HPDE6-E6E7 (cell line): ENCODE results near the gene SLIT1.

ENCODE experiments used
- DNase-seq: peaks from one replicate; pipeline ENCODE4 v3.0.0; 2011; ENCODE audit warnings: missing footprints; ENCODE audit errors: extremely low spot score

The SLIT1 gene

DNA sequence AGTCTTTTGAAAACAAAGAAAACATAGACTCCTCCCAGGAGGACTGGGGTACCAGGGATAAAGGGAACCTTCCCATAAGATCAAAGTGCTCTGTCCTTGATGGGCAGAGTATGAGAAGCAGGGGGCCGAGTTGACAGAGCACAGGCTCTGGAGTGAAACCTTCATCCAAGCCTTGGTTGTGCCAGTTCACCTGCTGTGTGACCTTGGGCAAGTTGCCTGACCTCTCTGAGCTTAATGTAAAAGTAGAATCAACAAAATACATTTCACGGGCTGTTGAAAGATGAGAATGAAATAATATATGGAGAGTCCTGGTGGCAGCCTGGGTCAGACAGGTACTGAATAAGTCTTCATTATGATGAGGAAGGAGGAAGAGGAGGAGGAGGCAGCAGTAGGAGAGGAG is 69.9 kb downstream of the SLIT1 start:
- no peak for DNase-seq

DNA sequence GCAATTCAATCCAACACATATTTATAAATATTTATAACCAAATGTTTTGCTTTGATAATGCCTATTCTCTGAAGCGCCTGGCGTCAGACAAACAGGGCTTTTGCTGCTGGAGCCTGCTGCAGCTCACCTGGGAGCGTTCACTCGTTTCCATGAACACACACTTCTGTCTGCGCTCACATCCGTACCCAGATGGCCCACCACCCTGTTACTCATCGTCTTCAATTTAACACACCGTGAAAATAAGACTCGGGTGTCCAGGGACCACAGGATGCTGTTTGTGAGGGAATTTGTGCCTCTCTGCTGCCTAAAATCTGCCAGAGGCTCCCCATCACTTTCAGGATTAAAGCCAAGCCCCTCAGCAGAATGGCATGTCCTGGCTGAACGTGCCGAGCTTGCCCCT is 74.1 kb downstream of the SLIT1 start:
- DNase-seq = no peak

DNA sequence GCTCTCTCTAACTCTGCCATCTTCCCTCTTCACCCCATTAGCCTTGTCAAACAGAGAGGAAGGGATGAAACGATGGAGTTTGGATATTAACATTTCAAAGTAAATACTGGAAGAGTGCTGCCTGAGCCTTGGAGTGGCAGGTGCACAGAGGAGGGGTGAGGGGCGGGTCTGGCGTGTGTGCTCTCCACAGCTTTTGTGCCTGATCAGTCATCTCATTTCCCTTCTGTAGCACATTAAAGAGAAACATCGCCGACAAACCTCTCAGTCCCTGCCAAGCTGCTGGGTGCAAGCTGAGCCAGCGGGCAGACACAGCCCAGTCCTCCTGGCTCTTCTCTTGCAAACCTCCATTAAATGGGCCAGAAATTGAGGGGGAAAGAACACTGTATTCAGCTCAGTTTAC is 76.2 kb downstream of the SLIT1 start:
- DNase-seq = no peak

- no peak for DNase-seq
Observed at GRCh38 chr10:97107551-97107950, 78.2 kb downstream of the SLIT1 start.

- DNase-seq = no peak
Observed at GRCh38 chr10:97106207-97106606, 79.6 kb downstream of the SLIT1 start.

DNA sequence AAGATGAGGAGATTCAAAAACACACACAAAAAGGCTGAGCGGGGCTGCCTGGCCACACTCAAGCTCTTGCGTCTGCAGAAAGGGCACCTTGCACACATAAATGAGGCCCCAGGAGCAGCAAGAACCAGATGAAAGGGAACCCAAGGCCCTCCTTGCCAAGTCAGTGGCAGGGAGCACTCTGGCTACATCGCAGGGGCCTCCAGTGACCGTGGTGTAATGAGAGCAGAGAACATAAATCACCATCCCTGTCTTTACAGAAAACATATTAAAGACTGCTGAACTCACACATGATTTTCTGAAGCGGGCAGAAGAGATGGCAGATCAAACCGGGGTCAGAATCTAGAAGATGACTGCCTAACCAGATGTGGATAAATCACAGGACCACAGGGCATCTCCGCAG is 80.5 kb downstream of the SLIT1 start:
- no peak for DNase-seq

DNA sequence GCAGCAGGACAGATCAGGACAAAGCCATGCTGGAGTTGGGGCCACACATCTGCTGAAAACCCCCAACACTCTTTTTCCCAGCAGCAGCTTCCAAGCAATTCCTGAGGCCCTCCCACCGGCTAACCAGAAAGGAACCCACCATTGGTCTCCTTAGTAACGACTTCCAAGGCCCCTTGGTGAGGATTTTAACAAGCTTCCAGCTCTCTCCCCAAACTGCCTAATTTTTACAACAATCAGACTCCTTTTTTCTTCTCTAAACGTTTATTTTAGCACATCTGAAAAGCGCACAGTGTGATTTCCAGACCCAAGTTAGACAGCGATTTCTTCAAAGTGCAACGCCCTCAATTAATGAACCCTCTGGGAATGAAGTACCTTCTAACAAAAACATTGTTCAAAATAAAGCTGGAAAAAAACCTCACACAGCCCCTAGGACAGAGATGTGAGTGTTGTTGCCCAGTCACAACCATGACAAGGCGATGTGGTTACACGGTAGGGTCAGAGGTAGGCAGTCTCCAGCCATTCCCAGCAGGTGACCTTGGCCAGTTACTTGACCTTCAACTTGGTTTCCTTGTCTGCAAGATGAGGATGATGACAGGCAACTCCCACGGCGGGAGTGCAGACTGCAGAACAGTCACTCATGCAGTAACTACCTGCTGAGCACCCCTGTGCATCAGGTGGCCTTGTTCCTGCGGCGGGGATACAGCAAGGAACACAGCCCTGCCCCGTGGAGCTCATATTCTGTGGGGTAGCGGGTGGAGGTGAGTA is 82.3 kb downstream of the SLIT1 start:
- DNase-seq = no peak

DNA sequence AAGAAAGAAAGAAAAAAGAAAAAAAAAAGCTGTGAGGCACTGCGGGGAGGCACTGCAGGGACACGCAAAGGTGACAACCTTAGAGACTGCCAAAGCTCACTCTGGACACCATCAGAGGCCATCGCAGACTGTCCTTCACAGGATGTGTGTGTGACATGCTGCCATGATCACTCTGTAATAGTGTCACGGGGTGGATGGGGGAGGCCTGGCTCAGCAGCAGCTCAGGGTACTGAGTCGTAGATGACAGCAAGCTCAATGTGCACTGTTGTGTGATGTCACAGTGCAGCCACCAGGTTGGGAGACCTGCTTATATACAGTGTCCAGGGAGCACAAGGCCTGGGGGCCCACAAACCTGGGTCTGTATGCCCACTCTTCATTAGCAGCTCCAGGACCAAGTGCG is 83.3 kb downstream of the SLIT1 start:
- no peak for DNase-seq

- DNase-seq = no peak
Observed at GRCh38 chr10:97101166-97101940, 84.4 kb downstream of the SLIT1 start.

- DNase-seq = no peak
Observed at GRCh38 chr10:97100657-97101056, 85.1 kb downstream of the SLIT1 start.

DNA sequence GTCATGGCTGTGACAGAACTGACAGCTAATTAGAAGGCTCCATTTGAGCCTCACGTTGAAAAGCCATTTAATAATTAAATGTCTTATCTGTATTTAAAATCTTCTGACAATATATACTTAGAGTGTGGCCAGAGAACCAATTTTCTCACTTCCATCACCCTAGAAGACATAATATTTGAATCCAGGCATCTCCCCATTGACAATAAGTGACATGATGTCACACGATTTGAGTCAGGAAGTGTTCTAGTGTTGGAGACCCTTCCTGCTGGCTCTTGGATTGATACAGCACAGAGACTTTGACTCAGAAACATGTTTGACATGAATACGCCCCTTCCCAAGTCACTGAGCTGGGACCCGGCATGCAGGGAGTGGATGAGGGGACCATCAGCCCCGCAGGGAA is 85.9 kb downstream of the SLIT1 start:
- no peak for DNase-seq

DNA sequence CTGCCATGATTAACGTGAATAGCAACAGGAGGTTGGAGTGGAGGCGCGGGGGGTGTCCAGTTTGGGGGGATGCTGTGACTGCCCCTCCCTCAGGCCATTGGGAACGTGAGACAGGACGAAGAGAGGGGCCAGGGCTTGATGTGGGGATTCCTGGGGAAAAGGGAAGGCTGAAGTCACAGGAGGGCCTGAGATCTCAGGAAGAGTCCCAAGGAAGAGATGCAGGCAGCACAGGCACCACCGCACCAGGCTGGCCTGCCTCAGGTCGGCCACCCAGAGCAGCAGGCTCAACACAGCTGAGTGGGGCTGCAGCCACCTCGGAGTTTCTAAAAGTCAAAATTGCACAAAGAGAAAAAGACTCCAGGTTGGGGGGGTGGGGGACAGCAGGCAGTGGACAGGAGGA is 86.7 kb downstream of the SLIT1 start:
- DNase-seq = no peak

- DNase-seq = no peak
Observed at GRCh38 chr10:97097084-97097433, 88.7 kb downstream of the SLIT1 start.

- no peak for DNase-seq
Observed at GRCh38 chr10:97096261-97097083, 89.3 kb downstream of the SLIT1 start.

- DNase-seq = no peak
Observed at GRCh38 chr10:97095701-97096260, 90.0 kb downstream of the SLIT1 start.

DNA sequence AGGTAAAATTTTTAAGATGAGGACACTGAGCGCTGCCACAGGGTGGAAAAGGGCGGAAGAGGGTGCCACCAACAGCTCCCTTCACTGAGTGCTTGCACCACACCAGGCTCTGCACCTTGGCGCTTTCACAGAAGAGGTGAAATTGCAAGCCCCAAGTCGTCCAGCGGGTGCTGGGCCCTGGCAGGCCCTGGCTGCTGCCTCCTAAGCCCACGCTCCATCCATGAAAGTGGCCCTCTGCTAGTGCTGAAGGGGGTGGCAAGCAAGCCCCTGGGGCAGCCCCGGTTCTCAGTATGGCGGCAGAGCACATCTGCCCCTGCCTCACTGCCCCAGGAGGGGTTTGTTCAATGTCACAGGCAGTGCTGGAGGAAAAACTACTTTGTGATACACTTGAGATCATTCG is 95.1 kb downstream of the SLIT1 start:
- DNase-seq = no peak

DNA sequence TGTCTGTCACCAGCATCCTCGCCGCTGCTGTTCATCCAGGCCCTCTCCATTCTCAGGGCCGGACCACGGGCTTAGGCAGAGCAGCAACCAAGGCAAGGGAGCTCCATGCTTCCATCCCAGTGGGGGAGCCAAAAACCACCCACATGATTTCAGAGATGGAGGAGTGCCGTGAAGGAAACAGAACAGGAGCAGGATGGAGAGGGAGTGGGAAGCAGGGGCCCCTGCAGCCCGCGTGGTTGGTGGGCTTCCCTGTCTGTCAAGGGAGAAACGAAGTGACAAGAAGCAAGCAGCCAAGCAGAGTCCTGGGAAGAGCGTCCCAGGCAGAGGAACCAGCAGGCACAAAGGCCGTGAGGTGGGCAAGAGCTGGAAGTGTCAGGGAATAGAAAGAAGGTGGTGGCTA is 95.7 kb downstream of the SLIT1 start:
- DNase-seq = no peak

DNA sequence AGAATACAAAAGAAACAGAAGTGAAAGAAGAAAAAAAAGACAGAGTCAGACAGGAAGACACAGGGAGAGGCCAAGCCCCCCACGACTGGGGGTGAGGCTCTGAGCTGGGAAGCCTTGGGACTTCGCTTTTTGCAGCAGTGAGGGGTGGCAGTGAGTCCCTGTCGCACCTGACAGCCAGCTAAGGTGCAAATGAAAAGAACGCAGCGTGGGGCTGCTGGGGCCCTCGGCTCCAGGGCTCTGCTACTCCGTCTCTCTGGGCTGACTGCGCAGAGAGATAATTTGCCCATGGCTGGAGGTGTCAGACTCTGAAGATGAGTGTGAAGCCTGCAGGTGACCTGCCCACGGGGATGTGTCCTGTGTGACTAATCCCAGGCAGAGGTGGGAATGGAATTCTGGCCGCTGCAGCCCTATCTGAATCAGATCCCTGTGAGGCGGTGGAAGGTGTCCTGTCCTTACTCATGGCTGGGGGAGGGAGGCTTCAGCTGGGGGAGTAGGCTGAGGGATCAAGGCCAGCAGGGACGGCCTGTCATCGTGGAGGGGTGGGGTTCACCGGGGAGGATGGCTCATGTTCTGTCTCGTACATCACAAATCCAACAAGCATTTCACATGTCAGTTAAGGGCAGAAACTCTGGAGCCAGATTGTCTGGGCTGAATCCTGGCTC is 96.4 kb downstream of the SLIT1 start:
- DNase-seq = peak; percentile 48

DNA sequence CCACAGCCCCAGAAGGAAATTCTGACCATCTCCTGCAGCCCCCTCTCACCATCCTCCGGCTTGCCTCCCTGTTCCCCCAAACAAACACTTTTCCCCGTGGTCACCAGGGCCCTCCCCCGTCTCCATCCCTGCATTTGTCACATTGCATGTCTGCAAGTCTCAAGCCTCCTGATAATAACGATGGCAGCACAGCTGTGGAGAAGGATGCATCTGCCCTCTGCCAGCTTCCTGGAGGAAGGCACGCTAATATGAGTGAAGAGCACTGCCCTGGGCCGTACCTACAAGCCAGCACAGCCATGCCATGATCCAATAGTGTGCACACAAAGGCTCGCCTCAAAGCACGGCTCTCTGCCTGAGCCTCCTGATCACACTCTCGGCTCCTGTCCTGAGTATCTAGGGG is 98.5 kb downstream of the SLIT1 start:
- DNase-seq = no peak

GRCh38 chr10:97086530-97086929 is 99.2 kb downstream of the SLIT1 start:
- no peak for DNase-seq

DNA sequence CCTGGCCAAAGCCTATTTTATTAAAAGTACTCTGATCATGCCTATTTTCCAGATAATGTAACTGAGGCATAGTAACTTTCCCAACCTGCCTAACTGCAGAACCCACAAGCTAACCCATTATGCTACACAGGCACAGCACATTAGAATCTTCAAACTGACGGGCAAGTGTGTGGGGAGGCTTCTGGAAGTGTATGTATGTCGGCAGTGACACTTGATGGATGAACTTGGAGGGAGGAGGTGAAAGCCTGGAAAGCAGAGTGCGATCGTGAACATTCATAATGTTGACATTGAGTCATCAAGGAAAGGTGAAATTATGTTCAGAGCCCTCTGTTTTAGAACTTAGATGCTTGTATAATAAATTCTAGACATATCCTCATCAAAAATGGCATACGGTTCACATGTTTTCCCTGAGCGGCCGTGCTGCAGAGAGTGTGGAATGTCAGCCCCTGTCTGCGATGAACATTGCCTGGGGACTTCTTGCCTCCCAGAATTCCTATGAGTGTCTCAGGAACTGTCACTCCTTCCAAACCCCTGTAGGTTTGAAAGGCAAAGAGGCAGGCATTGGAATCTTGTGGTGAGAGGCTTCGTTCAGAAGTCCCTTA is 102.4 kb downstream of the SLIT1 start:
- no peak for DNase-seq
